Activated effector memory CD4-positive, alpha-beta T cell treated with Interleukin-2 at 50 U/mL for 16 hours (primary cell): ENCODE measurements around the gene DRICH1.
"Not testable (repeated sequence)": the region's sequence is repeated elsewhere in the genome, so short reads cannot be mapped to it uniquely, and the experiment has no call there.

Source experiments
- DNase-seq: peaks from one replicate; pipeline ENCODE4 v3.0.0-alpha.2; 2020

Gene DRICH1

GRCh38 chr22:23565915-23566704, 66.0 kb downstream of the DRICH1 start:
- no peak for DNase-seq

DNA sequence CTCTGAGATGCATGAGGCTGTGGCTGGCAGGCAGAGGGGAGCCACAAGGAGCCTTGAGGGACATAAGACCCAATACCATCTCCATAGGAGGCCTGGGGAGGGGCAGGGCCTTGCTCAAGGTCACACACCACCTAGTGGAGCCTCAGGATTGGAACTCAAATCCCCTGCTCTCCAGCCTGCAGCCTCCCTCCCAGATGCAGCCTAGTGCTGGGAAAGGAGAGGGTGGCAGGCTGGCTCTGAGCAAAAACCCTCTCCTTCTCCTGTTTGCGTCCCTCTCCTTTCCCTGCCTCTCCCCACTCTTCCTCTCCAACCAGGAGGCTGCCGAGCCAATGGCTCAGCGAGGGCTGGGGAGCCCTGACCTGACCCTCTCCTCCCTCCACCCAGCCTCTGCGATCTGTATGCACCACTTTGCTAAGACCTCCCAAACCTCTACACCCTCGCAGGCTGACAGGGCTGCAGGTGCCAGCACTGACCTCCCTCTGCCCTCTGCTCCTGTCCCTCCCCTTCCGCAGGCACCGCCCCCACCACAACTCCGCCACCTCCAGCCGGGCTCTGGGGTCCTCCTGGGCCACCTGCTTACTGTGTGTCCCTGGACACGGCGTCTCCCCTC, 66.7 kb downstream of the DRICH1 start:
- no peak for DNase-seq

DNA sequence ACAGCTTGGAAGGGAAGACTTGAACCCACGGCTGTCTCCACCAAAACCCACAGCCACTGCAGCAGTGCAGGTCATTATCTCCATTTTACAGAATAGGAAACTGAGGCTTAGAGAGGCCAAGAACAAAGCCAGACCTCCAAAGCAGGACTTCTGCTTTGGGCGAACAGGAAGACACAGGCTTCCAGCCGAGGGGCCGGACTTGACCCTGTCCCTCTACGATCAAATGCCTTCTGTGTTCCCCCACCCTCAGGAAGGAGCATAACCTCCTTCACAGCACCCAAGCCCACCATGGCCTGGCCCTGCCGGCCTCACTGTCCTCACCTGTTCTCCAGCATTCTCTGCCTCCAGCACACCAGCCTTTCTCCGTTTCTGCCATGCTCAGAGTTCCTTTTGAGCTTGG, 67.8 kb downstream of the DRICH1 start:
- DNase-seq = no peak

GRCh38 chr22:23563111-23563510, 69.0 kb downstream of the DRICH1 start:
- no peak for DNase-seq

DNA sequence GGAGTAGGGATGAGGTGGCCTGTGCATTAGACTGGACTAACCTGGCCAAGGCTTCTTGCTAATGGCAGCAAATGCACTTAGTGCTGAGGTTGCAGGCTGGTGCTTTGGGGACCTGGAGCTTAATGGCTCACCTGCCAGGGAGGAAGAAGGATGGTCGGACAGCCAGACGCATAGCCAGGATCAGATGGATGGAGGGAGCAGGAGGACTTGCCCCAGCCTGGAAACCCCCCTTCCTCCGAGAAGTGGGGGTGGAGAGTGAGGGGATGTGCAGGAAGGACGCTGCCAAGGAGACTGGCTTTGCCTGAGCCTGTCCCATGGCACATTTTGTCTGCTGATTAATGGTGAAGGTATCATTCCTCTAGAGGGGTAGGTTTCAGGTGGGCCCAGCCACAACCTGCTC, 69.9 kb downstream of the DRICH1 start:
- no peak for DNase-seq

- not testable (repeated sequence) for DNase-seq
These were observed 71.1 kb downstream of the DRICH1 start for GRCh38 chr22:23561025-23561510.

DNA sequence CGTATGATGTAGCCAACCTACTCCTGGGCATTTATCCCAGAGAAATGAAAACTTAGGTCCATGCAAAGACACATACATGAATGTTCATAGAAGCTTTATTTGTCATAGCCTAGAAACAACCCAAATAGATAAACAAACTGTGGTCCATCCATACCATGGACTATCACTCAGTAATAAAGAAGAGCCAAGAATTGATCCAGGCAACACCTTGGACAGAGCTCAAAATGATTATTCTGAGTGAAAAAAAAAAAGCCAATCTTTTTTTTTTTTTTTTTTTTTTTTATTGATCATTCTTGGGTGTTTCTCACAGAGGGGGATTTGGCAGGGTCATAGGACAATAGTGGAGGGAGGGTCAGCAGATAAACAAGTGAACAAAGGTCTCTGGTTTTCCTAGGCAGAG, 71.9 kb downstream of the DRICH1 start:
- DNase-seq = not testable (repeated sequence)
